T-cell (primary cell): Measurements from ENCODE around the gene SHB. TPM values are rescaled to one million over a fixed set of nuclear protein-coding genes. Genes with fewer than 3 reads are reported as not detected.

Experiments used
- ATAC-seq, 4 experiments: fragments of 200-7000 bp in 3 of 4; fragments of 150-1000 bp in 1 of 4; cut with Tn5 transposase; replicated peaks in 1 of 4; 1 replicate in 3 of 4; 2 replicates in 1 of 4; pipeline ENCODE4 v1.10.0; 2021; ENCODE audit warnings: moderate library complexity in 3 of 4, mild to moderate bottlenecking in 2 of 4, moderate number of reproducible peaks in 1 of 4
- CTCF ChIA-PET, 2 donors: fragments of 300-600 bp; sonication (Branson Sonifier 250); formaldehyde crosslinking; loops; one replicate each; lab custom pipeline; 2022; ENCODE audit warnings: antibody characterized with exemption in 2 of 2; lab: Charles Lee
- POLR2A ChIA-PET, 2 donors: fragments of 300-600 bp; sonication (Branson Sonifier 250); formaldehyde crosslinking; loops; one replicate each; lab custom pipeline; 2022; ENCODE audit warnings: antibody characterized with exemption in 2 of 2; lab: Charles Lee
- DNase-seq, 35 experiments: peaks; one replicate each; pipeline versions ENCODE4 v3.0.0 to v3.0.0-alpha.2; 2013 to 2023
- H3K27ac ChIP-seq: one replicate; pipeline ENCODE4 v1.5.1; 2013; ENCODE audit warnings: low read length
- H3K27me3 ChIP-seq, 2 experiments: replicated peaks in 1 of 2; 1 replicate in 1 of 2; 2 replicates in 1 of 2; pipeline versions ENCODE4 v1.6.1 to v1.7.0; 2013; ENCODE audit warnings: low read length in 1 of 2, mixed read lengths in 1 of 2; ENCODE audit not compliant: control insufficient read depth in 2 of 2, insufficient read depth in 2 of 2; ENCODE audit errors: extremely low read depth in 1 of 2
- H3K36me3 ChIP-seq, 2 donors: 1 replicate in 1 of 2; 2 replicates in 1 of 2; pipeline versions ENCODE4 v1.6.1 to v1.7.0; 2013; ENCODE audit warnings: low read length in 1 of 2; ENCODE audit not compliant: control insufficient read depth in 2 of 2, insufficient read depth in 1 of 2; ENCODE audit errors: extremely low read depth in 1 of 2
- H3K4me1 ChIP-seq, 2 experiments: 1 replicate in 1 of 2; 2 replicates in 1 of 2; pipeline versions ENCODE4 v1.6.1 to v1.7.0; 2013; ENCODE audit warnings: low read length in 2 of 2, mixed read lengths in 1 of 2; ENCODE audit not compliant: insufficient read depth in 2 of 2, control insufficient read depth in 1 of 2; ENCODE audit errors: extremely low read depth in 1 of 2
- H3K4me3 ChIP-seq, 2 donors: 1 replicate in 1 of 2; 2 replicates in 1 of 2; pipeline versions ENCODE4 v1.5.1 to v1.7.0; 2013; ENCODE audit warnings: mild to moderate bottlenecking in 2 of 2, low read length in 1 of 2, moderate library complexity in 1 of 2; ENCODE audit not compliant: control insufficient read depth in 1 of 2; ENCODE audit errors: extremely low read depth in 1 of 2
- H3K9me3 ChIP-seq: 2 replicates; pipeline ENCODE4 v1.7.0; 2013
- H3K27ac Mint-ChIP-seq, 2 donors: one replicate each; pipeline ENCODE4 v1.8.0; 2020 to 2021; ENCODE audit warnings: mild to moderate bottlenecking in 2 of 2, mixed read lengths in 2 of 2
- H3K27me3 Mint-ChIP-seq, 2 donors: one replicate each; pipeline ENCODE4 v1.8.0; 2021 to 2022; ENCODE audit warnings: mixed read lengths in 2 of 2
- H3K36me3 Mint-ChIP-seq: one replicate; pipeline ENCODE4 v1.8.0; 2021; ENCODE audit warnings: mixed read lengths
- H3K4me1 Mint-ChIP-seq, 3 donors: one replicate each; pipeline ENCODE4 v1.8.0; 2020 to 2022; ENCODE audit warnings: mixed read lengths in 3 of 3, mild to moderate bottlenecking in 1 of 3
- H3K4me3 Mint-ChIP-seq, 3 donors: one replicate each; pipeline ENCODE4 v1.8.0; 2020 to 2022; ENCODE audit warnings: mild to moderate bottlenecking in 3 of 3, mixed read lengths in 3 of 3, moderate library complexity in 3 of 3
- H3K9me3 Mint-ChIP-seq, 3 donors: one replicate each; pipeline ENCODE4 v1.8.0; 2020 to 2022; ENCODE audit warnings: mixed read lengths in 3 of 3
- WGBS: methylation state at CpG from one replicate; pipeline ENCODE4 v1.1.5; 2013; ENCODE audit warnings: missing lambda C conversion rate; ENCODE audit not compliant: insufficient coverage; 5-methylcytosine and 5-hydroxymethylcytosine counted together
- total RNA-seq, 35 experiments: library from RNA in 6 of 35; stranded (reverse) in 6 of 35; fragments of 120-200 nt in 1 of 35; gene quantifications; one replicate each; pipeline versions ENCODE4 v1.2.1 to v1.2.4 and lab custom pipeline; 2013 to 2026

Gene SHB
- total RNA-seq, 5 donors from 2014 or later (not counting 1 experiment from before 2014, with no cell fraction given): 1.2 to 1.5 (median 1.3) TPM

DNA sequence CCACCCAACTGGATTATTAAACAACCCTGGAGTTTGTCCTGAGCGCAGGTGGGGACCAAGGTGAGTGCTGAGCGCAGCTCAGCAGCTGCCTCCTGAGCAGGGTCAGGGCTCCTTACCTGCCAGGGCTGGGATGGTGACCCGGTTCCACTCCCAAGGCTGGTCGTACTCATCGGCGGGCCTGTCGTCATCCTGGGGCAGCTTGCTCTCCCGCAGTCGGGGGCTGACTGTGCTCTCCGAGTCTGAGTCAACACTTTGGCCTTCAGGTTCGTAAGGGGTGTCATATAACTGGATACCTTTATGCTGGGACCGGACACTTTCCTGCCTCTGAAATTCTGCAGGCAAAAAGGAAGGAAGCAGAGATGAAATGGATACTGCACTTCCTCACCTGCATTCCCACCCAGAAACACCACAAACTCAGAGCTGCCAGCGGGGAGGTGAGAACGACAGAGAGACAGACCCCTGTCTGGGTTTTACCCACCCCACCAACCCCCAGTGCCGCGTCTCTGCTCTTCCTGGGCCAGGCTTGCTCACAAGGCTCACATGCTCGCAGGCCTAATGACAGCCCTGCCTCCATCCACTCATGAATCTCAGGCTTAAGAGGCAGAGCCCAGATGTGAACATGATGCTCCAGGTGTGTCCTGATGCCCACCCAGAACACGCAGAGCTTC, 94.4 kb downstream of the SHB start:
- Mint-ChIP-seq H3K4me3 (no peak overlapping the region), H3K9me3 (no peaks in the 10 kb centered on the region), H3K4me1 (no peaks in the 10 kb centered on the region), H3K27ac (no peak overlapping the region), H3K27me3 (peaks cover 0 to 3% of the 10 kb centered on the region in 2 donors), H3K36me3 (no peaks in the 10 kb centered on the region)
- POLR2A ChIA-PET: no interaction called here
- Histone ChIP-seq H3K36me3 (no peaks in the 10 kb centered on the region), H3K4me3 (no peak overlapping the region), H3K27me3 (peaks cover 0 to 4% of the 10 kb centered on the region in 2 experiments), H3K9me3 (no peaks in the 10 kb centered on the region), H3K4me1 (no peaks in the 10 kb centered on the region), H3K27ac (no peak overlapping the region)
- no peak for ATAC-seq
- CTCF ChIA-PET: no interaction called here
- 92% methylated on average over 9 of the region's 18 CpGs for WGBS
- DNase-seq: no peak

DNA sequence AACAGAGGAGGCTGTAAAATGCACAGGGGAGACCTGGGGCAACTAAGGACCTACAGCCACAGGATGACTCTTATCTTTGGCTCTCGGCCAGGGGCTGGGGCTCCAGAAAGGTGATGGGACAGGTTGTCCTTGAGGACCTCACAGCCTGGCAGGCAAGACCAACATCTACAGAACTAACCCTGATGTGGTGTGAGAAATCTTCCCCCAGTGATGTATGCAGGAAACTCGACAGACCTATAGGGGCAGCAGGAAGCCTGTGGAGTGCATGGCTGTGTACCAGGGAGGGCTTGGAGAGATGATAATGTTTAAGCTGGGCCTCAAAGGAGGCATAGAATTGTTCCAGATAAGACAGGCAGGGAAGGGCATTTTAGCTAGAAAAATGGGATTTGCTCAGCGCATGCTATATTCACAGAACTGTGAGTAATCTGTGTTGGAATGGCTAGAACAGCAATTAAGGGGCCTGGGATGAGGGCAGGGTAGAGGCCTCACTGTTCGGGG, 96.6 kb downstream of the SHB start:
- Histone ChIP-seq H3K4me1 (no peaks in the 10 kb centered on the region), H3K9me3 (no peaks in the 10 kb centered on the region), H3K27ac (no peak overlapping the region), H3K27me3 (peaks cover 0 to 4% of the 10 kb centered on the region in 2 experiments), H3K4me3 (no peak overlapping the region), H3K36me3 (no peaks in the 10 kb centered on the region)
- Mint-ChIP-seq H3K9me3 (no peaks in the 10 kb centered on the region), H3K4me1 (no peaks in the 10 kb centered on the region), H3K4me3 (no peak overlapping the region), H3K36me3 (no peaks in the 10 kb centered on the region), H3K27me3 (peaks cover 0 to 3% of the 10 kb centered on the region in 2 donors), H3K27ac (no peak overlapping the region)
- DNase-seq: no peak
- POLR2A ChIA-PET: no interaction called here
- CTCF ChIA-PET: no interaction called here
- no peak for ATAC-seq
- 100% methylated on average over 1 of the region's 4 CpGs for WGBS

DNA sequence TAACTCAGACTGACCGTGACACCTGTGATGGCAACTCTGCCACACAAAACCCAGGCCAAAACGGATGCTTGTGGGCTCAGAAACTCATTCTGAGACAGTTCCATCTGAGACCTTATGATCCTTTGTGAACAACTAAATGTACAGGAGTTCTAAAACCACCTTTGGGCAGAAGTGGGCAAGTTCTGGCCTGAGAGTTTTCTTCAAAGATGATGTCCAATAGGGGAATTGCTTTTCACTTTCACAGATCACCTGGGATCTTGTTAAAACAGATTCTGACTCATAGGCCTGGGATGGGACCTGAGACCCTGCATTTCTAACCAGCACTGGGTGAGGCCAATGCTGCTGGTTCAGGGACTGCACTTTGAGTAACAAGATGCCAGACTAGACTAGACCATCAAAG, 97.3 kb downstream of the SHB start:
- H3K4me1 Mint-ChIP-seq: no peaks in the 10 kb centered on the region
- no peak overlapping the region for H3K27ac Mint-ChIP-seq
- H3K36me3 ChIP-seq: no peaks in the 10 kb centered on the region
- no peak for DNase-seq
- no peaks in the 10 kb centered on the region for H3K36me3 Mint-ChIP-seq
- H3K27me3 ChIP-seq: peaks cover 0 to 4% of the 10 kb centered on the region in 2 experiments
- ATAC-seq: no peak
- POLR2A ChIA-PET: no interaction called here
- CTCF ChIA-PET: no interaction called here
- H3K4me3 Mint-ChIP-seq: no peak overlapping the region
- H3K4me1 ChIP-seq: no peaks in the 10 kb centered on the region
- no peaks in the 10 kb centered on the region for H3K9me3 Mint-ChIP-seq
- H3K27me3 Mint-ChIP-seq: peaks cover 0 to 3% of the 10 kb centered on the region in 2 donors
- H3K9me3 ChIP-seq: no peaks in the 10 kb centered on the region
- WGBS: 48% methylated on average over 2 of the region's 2 CpGs
- no peak overlapping the region for H3K4me3 ChIP-seq
- no peak overlapping the region for H3K27ac ChIP-seq

DNA sequence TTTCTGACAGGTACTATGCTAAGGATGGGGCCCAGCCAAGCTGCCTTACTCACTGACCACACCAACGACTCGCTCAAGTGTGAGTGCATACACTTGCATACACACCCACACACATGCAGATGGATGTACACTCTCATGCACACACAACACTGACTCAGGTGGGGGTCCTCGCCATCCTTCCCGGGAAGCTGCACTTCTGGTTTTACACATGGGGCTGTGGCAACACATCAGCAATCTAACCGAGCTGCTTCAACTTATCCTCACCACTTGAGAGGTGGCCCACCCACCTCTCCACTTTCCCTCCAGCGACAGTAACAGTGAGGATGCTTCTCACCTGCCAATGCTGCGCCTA, 97.9 kb downstream of the SHB start:
- H3K27me3 ChIP-seq: peaks cover 0 to 4% of the 10 kb centered on the region in 2 experiments
- H3K4me1 ChIP-seq: no peaks in the 10 kb centered on the region
- Mint-ChIP-seq H3K36me3 (no peaks in the 10 kb centered on the region), H3K27me3 (no peaks in the 10 kb centered on the region), H3K4me1 (no peaks in the 10 kb centered on the region), H3K4me3 (no peak overlapping the region), H3K27ac (no peak overlapping the region), H3K9me3 (no peaks in the 10 kb centered on the region)
- no peak overlapping the region for H3K27ac ChIP-seq
- WGBS: 74% methylated on average over 7 of the region's 7 CpGs
- DNase-seq (no peak), ATAC-seq (no peak)
- no peaks in the 10 kb centered on the region for H3K9me3 ChIP-seq
- ChIA-PET POLR2A (no interaction called here), CTCF (interaction anchor here in 1 of 2 donors (0.7 kb wide), 1 partner anchor 16 kb away, joined by 5 read pairs; no protein-coding TSS in a partner anchor)
- no peaks in the 10 kb centered on the region for H3K36me3 ChIP-seq
- no peak overlapping the region for H3K4me3 ChIP-seq

DNA sequence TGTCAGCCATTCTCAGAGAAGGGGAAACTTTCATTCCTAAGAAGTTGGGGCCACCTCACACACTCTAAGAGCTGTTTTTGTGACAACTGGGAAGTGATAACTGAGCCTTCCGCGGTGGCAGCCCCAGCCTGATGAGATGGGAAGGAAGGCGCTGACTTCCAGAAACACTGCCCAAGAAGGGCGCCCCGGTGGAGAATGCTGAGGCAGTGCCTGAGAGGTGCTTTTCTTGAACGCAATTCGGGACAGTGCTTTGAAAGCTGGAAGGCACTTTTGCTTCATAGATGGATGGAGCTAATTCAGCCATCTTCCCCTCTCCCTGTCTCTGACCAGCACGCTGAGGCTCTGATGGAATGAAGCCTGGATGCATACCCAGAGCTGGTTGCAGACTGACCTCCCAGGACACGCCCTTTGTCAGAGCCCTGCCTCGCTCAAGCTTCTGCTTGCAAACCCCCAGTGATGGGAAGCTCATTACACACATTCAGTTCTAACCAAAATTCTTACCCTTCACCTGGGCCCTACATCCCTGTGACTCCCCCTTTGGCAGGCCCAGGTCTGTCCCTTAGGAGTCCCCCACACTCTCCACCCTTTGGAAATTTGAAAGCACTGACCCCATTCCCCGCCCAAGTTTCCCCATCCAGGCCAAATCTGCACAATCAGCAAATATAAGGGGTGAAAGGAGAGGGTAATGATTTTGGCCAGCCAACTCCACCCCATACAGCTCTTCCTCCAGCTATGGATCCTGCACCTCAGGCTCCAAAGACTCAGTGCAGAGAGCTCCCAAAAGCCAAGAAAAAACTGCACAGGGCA, 98.5 kb downstream of the SHB start:
- CTCF ChIA-PET: interaction anchor here in 1 of 2 donors (0.7 kb wide), 1 partner anchor 16 kb away, joined by 5 read pairs; no protein-coding TSS in a partner anchor
- no peaks in the 10 kb centered on the region for H3K9me3 Mint-ChIP-seq
- no peak overlapping the region for H3K4me3 Mint-ChIP-seq
- ATAC-seq (no peak), DNase-seq (no peak)
- Histone ChIP-seq H3K36me3 (no peaks in the 10 kb centered on the region), H3K9me3 (no peaks in the 10 kb centered on the region), H3K4me3 (no peak overlapping the region), H3K27ac (no peak overlapping the region), H3K27me3 (peaks cover 0 to 4% of the 10 kb centered on the region in 2 experiments), H3K4me1 (no peaks in the 10 kb centered on the region)
- WGBS: 86% methylated on average over 5 of the region's 11 CpGs
- no peak overlapping the region for H3K27ac Mint-ChIP-seq
- POLR2A ChIA-PET: no interaction called here
- no peaks in the 10 kb centered on the region for H3K4me1 Mint-ChIP-seq
- H3K36me3 Mint-ChIP-seq: no peaks in the 10 kb centered on the region
- H3K27me3 Mint-ChIP-seq: no peaks in the 10 kb centered on the region

DNA sequence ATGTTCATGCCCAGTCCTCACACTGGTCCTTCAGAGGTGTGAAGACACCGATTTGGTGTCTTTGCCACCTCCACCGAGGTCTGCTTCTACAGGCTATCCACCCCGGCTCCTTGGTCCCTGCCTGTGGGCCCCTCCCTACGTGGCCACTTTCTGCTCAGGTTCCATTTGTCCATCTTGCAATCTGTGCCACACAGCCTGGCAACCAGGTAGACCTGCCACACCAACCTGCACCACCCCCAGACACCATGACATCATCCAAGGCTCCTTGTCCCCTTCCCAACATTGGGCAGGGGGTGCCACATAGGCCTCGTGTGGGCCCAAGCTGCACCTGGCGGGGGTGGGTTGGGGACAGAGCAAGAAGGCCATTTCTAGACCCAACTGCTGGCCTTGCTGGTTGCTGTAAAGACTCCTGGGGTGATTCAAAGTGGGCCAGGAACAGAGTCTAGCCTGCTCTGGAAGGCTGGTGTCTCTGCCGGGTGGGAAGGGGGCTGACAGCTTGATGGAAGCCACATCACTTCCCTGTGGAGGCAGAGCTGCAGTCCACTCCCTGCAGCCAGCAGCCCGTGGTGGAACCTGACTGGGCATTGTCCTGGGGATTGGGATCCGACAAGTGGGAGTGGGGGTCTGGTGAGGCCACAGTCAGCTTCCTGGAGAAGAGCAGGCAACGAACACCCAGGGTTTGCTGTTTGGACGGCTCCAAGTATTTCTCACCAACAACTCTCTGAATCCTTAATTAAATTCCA, 99.3 kb downstream of the SHB start:
- Mint-ChIP-seq H3K4me1 (no peaks in the 10 kb centered on the region), H3K27me3 (no peaks in the 10 kb centered on the region), H3K27ac (no peak overlapping the region), H3K36me3 (no peaks in the 10 kb centered on the region), H3K9me3 (no peaks in the 10 kb centered on the region), H3K4me3 (no peak overlapping the region)
- no peak for DNase-seq
- H3K27me3 ChIP-seq: peaks cover 0 to 1% of the 10 kb centered on the region in 2 experiments
- H3K27ac ChIP-seq: no peak overlapping the region
- H3K9me3 ChIP-seq: no peaks in the 10 kb centered on the region
- WGBS: 53% methylated on average over 6 of the region's 11 CpGs
- ChIA-PET CTCF (no interaction called here), POLR2A (no interaction called here)
- H3K4me3 ChIP-seq: no peak overlapping the region
- no peaks in the 10 kb centered on the region for H3K36me3 ChIP-seq
- H3K4me1 ChIP-seq: no peaks in the 10 kb centered on the region
- ATAC-seq: no peak
